Caco-2 (cell line): ENCODE data around the gene NINJ1. TPM values are rescaled to one million over a fixed set of nuclear protein-coding genes. Genes with fewer than 3 reads are reported as not detected.

Source experiments
- BruUV-seq: library from RNA; stranded (reverse); fragments of 400-500 nt; replicated peaks from 2 replicates; lab custom pipeline; 2021; lab: Mats Ljungman, UMichigan
- CTCF ChIA-PET: fragments of 300-600 bp; sonication (Branson Sonifier 250); formaldehyde crosslinking; loops from one replicate; lab custom pipeline; 2022; ENCODE audit warnings: antibody characterized with exemption; lab: Charles Lee
- POLR2A ChIA-PET: fragments of 300-600 bp; sonication (Branson Sonifier 250); formaldehyde crosslinking; loops from one replicate; lab custom pipeline; 2022; ENCODE audit warnings: antibody characterized with exemption; lab: Charles Lee
- DNase-seq, 2 experiments: peaks; one replicate each; pipeline versions ENCODE4 v3.0.0 to v3.0.0-alpha.2; 2020 to 2022
- H3K27me3 ChIP-seq: replicated peaks from 2 replicates; pipeline ENCODE4 v1.6.0; 2011; ENCODE audit warnings: low read length; ENCODE audit not compliant: control insufficient read depth, insufficient read depth
- H3K36me3 ChIP-seq: 2 replicates; pipeline ENCODE4 v1.5.1; 2011; ENCODE audit warnings: low read length; ENCODE audit not compliant: control insufficient read depth, insufficient read depth
- H3K4me1 ChIP-seq: fragments of 250-450 bp; sonication (Bioruptor Pico); 2 replicates; pipeline ENCODE4 v1.5.1; 2020; ENCODE audit warnings: mild to moderate bottlenecking
- H3K4me3 ChIP-seq: 2 replicates; pipeline ENCODE4 v1.5.1; 2011; ENCODE audit warnings: low read depth, mild to moderate bottlenecking, control low read depth, low read length
- H3K9me3 ChIP-seq: fragments of 250-450 bp; sonication (Bioruptor Pico); 2 replicates; pipeline ENCODE4 v1.5.1; 2020; ENCODE audit warnings: mild to moderate bottlenecking, moderate library complexity
- H3K27ac Mint-ChIP-seq: one replicate; pipeline ENCODE4 v1.8.0; 2022; ENCODE audit warnings: mixed read lengths; ENCODE audit not compliant: unreplicated experiment
- H3K27me3 Mint-ChIP-seq: one replicate; pipeline ENCODE4 v1.8.0; 2022; ENCODE audit warnings: mixed read lengths; ENCODE audit not compliant: insufficient read depth, unreplicated experiment
- H3K36me3 Mint-ChIP-seq: one replicate; pipeline ENCODE4 v1.8.0; 2022; ENCODE audit warnings: mild to moderate bottlenecking, mixed read lengths; ENCODE audit not compliant: insufficient read depth, unreplicated experiment
- H3K4me1 Mint-ChIP-seq: one replicate; pipeline ENCODE4 v1.8.0; 2022; ENCODE audit warnings: low read depth, mixed read lengths; ENCODE audit not compliant: unreplicated experiment
- H3K4me3 Mint-ChIP-seq: one replicate; pipeline ENCODE4 v1.8.0; 2022; ENCODE audit warnings: mild to moderate bottlenecking, moderate library complexity, mixed read lengths; ENCODE audit not compliant: unreplicated experiment
- H3K9me3 Mint-ChIP-seq: one replicate; pipeline ENCODE4 v1.8.0; 2022; ENCODE audit warnings: mixed read lengths; ENCODE audit not compliant: unreplicated experiment
- intact Hi-C: fragments of 100-400 bp; cut with micrococcal nuclease; formaldehyde crosslinking; loops from one replicate; pipeline ENCODE4 v1.10.0; 2022; ENCODE audit not compliant: unreplicated experiment
- total RNA-seq: library from RNA; stranded (reverse); gene quantifications from 2 replicates; pipeline ENCODE4 v1.2.3, GENCODE V29; 2022
- TF ChIP-seq, protein P1 (sequence below), 2 experiments: fragments of 200-600 bp in 1 of 2; IDR thresholded peaks; 1 replicate in 1 of 2; 2 replicates in 1 of 2; pipeline versions ENCODE4 v1.5.1 to v1.8.0; 2011 to 2022; ENCODE audit warnings: antibody characterized with exemption in 1 of 2, control low read depth in 1 of 2, inconsistent platforms in 1 of 2, low read depth in 1 of 2, low read length in 1 of 2, mild to moderate bottlenecking in 1 of 2, moderate library complexity in 1 of 2; ENCODE audit not compliant: insufficient read depth in 1 of 2, severe bottlenecking in 1 of 2, unreplicated experiment in 1 of 2

Gene NINJ1
- total RNA-seq, 1 experiment from 2014 or later: 35.6 TPM

DNA sequence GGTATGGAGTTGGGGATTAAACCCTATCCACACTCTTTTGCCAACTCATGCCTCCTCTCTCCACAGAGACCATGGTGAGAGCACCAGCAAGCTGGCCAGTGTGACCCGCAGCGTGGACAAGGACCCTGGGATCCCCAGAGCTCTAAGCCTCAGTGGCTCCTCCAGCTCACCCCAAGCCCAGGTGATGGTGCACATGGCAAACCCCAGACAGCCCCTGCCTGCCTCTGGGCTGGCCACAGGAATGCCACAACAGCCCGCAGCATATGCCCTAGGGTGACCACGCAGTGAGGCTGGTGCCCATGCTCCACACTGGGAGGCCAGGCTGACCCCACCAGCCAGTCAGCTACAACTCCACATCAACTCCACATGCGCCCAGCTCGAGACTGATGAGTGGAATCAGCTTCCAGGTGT lies 49.6 kb downstream of the NINJ1 start:
- CTCF ChIA-PET: no interaction called here
- BruUV-seq: no TSS peak

DNA sequence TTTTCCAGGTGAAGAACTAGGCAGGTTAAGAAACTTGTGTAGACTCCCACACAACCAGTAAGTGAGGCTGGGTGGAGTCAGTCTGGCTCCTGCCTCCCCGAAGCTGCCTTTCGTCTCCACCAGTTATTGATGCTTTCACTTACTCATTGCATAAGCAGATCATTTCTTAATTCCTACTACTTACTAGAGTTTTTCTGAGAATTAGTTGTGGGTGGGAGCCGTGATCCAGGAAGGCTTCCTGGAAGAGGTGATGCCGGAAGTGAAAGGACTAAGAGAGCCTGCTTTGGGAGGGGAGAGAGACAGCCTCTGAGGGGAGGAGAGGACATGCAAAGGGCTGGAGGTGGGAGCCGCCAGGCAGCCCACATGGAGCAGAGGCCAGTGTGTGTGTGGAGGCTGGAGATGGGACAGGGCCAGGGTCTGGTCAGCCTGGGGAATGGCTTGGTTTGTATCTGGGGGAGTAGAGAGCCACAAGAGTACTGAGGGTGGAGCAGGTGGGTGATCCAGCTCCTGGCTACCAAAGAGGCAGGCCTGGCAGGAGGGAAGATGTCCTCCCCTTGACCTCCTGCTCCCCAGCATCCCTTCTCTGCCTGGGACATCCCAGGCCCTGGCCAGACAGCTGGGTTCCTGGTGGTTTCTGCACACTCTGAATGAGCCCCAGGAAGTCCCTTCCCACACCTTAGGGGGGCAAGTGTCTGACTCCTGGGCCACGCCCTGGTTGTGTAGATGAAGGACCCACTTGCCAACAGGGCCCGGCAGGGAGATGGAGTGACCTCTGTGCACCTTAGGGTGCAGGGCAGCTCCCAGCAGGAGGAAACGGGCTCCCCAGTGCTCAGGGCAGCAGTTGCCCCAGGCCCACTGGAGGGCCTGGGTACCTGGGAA lies 50.2 kb downstream of the NINJ1 start:
- Mint-ChIP-seq H3K27ac (no peak overlapping the region), H3K27me3 (no peaks in the 10 kb centered on the region), H3K4me1 (no peaks in the 10 kb centered on the region), H3K36me3 (no peaks in the 10 kb centered on the region), H3K9me3 (no peaks in the 10 kb centered on the region), H3K4me3 (no peak overlapping the region)
- Histone ChIP-seq H3K4me3 (no peak overlapping the region), H3K9me3 (no peaks in the 10 kb centered on the region), H3K27me3 (no peaks in the 10 kb centered on the region), H3K36me3 (no peaks in the 10 kb centered on the region), H3K4me1 (no peaks in the 10 kb centered on the region)
- BruUV-seq: no TSS peak
- ChIA-PET POLR2A (no interaction called here), CTCF (no interaction called here)
- intact Hi-C loops: no loop called here
- no peak for DNase-seq
- TF ChIP-seq, protein P1, sequence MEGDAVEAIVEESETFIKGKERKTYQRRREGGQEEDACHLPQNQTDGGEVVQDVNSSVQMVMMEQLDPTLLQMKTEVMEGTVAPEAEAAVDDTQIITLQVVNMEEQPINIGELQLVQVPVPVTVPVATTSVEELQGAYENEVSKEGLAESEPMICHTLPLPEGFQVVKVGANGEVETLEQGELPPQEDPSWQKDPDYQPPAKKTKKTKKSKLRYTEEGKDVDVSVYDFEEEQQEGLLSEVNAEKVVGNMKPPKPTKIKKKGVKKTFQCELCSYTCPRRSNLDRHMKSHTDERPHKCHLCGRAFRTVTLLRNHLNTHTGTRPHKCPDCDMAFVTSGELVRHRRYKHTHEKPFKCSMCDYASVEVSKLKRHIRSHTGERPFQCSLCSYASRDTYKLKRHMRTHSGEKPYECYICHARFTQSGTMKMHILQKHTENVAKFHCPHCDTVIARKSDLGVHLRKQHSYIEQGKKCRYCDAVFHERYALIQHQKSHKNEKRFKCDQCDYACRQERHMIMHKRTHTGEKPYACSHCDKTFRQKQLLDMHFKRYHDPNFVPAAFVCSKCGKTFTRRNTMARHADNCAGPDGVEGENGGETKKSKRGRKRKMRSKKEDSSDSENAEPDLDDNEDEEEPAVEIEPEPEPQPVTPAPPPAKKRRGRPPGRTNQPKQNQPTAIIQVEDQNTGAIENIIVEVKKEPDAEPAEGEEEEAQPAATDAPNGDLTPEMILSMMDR (IDR thresholded peaks at IDR 0.05; ENCODE audit: insufficient read depth in 1 of 2, low read depth in 1 of 2, low read length in 1 of 2, severe bottlenecking in 1 of 2, unreplicated experiment in 1 of 2): no peak

More for the DNA sequence above, 49.6 kb downstream of the NINJ1 start:
- H3K36me3 Mint-ChIP-seq: no peaks in the 10 kb centered on the region
- Histone ChIP-seq H3K9me3 (no peaks in the 10 kb centered on the region), H3K27me3 (no peaks in the 10 kb centered on the region), H3K4me3 (no peak overlapping the region), H3K36me3 (no peaks in the 10 kb centered on the region), H3K4me1 (no peaks in the 10 kb centered on the region)
- no peaks in the 10 kb centered on the region for H3K27me3 Mint-ChIP-seq
- intact Hi-C loops: no loop called here
- no peaks in the 10 kb centered on the region for H3K4me1 Mint-ChIP-seq
- TF ChIP-seq, protein P1 (IDR thresholded peaks at IDR 0.05; ENCODE audit: insufficient read depth in 1 of 2, low read depth in 1 of 2, low read length in 1 of 2, severe bottlenecking in 1 of 2, unreplicated experiment in 1 of 2): no peak
- POLR2A ChIA-PET: no interaction called here
- no peak overlapping the region for H3K4me3 Mint-ChIP-seq
- H3K27ac Mint-ChIP-seq: no peak overlapping the region
- no peaks in the 10 kb centered on the region for H3K9me3 Mint-ChIP-seq
- no peak for DNase-seq

DNA sequence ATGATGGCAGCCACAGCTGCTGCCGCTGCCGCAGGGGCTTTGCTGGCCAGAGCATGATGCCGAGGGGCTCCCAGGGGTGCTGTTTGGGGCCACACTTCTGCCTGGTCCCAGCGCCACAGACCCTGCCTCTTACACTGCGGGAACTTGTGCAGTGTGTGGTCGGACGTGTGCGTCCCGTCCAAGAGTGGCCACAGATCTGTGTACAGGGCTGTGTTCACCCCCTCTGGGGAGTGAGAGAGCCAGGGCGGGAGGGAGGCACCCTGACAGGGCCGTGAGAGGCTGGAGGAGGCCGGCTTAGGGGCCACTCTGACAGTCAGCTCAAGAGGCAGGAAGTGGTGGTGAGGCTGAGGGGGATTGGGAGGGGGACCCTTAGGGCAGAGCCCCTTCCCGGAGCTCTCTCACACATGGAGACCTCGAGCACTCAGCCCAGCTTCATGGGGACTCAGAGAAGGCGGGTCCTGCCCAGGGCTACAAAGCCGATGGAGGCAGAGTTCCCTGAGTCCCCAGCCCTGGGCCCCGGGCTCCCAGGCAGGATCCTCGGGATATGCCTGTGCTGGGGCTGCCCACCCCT lies 51.1 kb downstream of the NINJ1 start:
- intact Hi-C loops: no loop called here
- Mint-ChIP-seq H3K36me3 (no peaks in the 10 kb centered on the region), H3K27ac (no peak overlapping the region), H3K4me1 (no peaks in the 10 kb centered on the region), H3K4me3 (no peak overlapping the region), H3K9me3 (no peaks in the 10 kb centered on the region), H3K27me3 (no peaks in the 10 kb centered on the region)
- Histone ChIP-seq H3K9me3 (no peaks in the 10 kb centered on the region), H3K4me3 (no peak overlapping the region), H3K27me3 (no peaks in the 10 kb centered on the region), H3K36me3 (no peaks in the 10 kb centered on the region), H3K4me1 (no peaks in the 10 kb centered on the region)
- TF ChIP-seq, protein P1 (IDR thresholded peaks at IDR 0.05; ENCODE audit: insufficient read depth in 1 of 2, low read depth in 1 of 2, low read length in 1 of 2, severe bottlenecking in 1 of 2, unreplicated experiment in 1 of 2): no peak
- POLR2A ChIA-PET: no interaction called here
- no TSS peak for BruUV-seq
- DNase-seq: no peak
- CTCF ChIA-PET: no interaction called here
